Heart left ventricle (tissue), 16 donors: ENCODE data around the gene HTR3C. TPM values are rescaled to one million over a fixed set of nuclear protein-coding genes. Genes with fewer than 3 reads are reported as not detected.

Experiments
- ATAC-seq, 4 donors: fragments of 200-7000 bp; cut with Tn5 transposase; one replicate each; pipeline ENCODE4 v1.9.1; 2020 to 2022; ENCODE audit warnings: moderate library complexity in 4 of 4, mild to moderate bottlenecking in 3 of 4, moderate number of reproducible peaks in 1 of 4
- DNase-seq, 5 donors: peaks; one replicate each; pipeline ENCODE4 v3.0.0-alpha.2; 2020
- H3K27ac ChIP-seq, 12 donors: fragments of 200-600 bp; sonication (generic) in 4 of 12; one replicate each; pipeline versions ENCODE4 v1.5.0 to v1.8.0; 2016 to 2022; ENCODE audit warnings: mild to moderate bottlenecking in 2 of 12
- H3K27me3 ChIP-seq, 9 donors: fragments of 200-600 bp; sonication (generic) in 2 of 9; one replicate each; pipeline versions ENCODE4 v1.5.1 to v1.8.0; 2016 to 2022; ENCODE audit warnings: mild to moderate bottlenecking in 3 of 9
- H3K36me3 ChIP-seq, 9 donors: fragments of 200-600 bp; sonication (generic) in 2 of 9; one replicate each; pipeline versions ENCODE4 v1.5.0 to v1.8.0; 2018 to 2022; ENCODE audit warnings: mild to moderate bottlenecking in 2 of 9
- H3K4me1 ChIP-seq, 12 donors: fragments of 200-600 bp; sonication (generic) in 4 of 12; one replicate each; pipeline versions ENCODE4 v1.5.0 to v1.8.0; 2016 to 2022; ENCODE audit warnings: mild to moderate bottlenecking in 3 of 12
- H3K4me3 ChIP-seq, 12 donors: fragments of 200-600 bp; sonication (generic) in 4 of 12; one replicate each; pipeline versions ENCODE4 v1.5.0 to v1.8.0; 2017 to 2022; ENCODE audit warnings: mild to moderate bottlenecking in 9 of 12, moderate library complexity in 4 of 12
- H3K9me3 ChIP-seq, 12 donors: fragments of 200-600 bp; sonication (generic) in 4 of 12; one replicate each; pipeline versions ENCODE4 v1.5.0 to v1.8.0; 2016 to 2022; ENCODE audit warnings: mild to moderate bottlenecking in 1 of 12
- POLR2A ChIP-seq, 2 donors: fragments of 450-650 bp; IDR thresholded peaks; one replicate each; pipeline ENCODE4 v1.6.1; 2017; ENCODE audit warnings: antibody characterized with exemption in 2 of 2, mild to moderate bottlenecking in 2 of 2, moderate library complexity in 2 of 2
- WGBS, 4 donors: extraction: QIAGEN DNeasy Blood & Tissue Kit in 2 of 4; methylation state at CpG; one replicate each; pipeline versions ENCODE4 v1.1.5 to v1.1.7; 2013 to 2018; 5-methylcytosine and 5-hydroxymethylcytosine counted together
- intact Hi-C, 10 donors: fragments of 100-400 bp; cut with DNase I; formaldehyde crosslinking; loops; one replicate each; pipeline versions ENCODE4 v1.11.1 to v1.14.2; 2022
- polyA plus RNA-seq, 2 donors: library from polyadenylated mRNA; stranded (reverse); fragments of 200-250 nt; gene quantifications; one replicate each; pipeline ENCODE4 v1.2.3, GENCODE V29; 2013
- total RNA-seq, 9 donors: library from RNA; depleted of rRNA in 2 of 9; stranded (reverse); fragments of >200 nt in 2 of 9; fragmentation: NEBNext Ultra II Directional in 3 of 9; extraction: Animal tissue kit (Norgen Biotek cat#: 25700) in 3 of 9; gene quantifications; one replicate each; pipeline versions ENCODE4 v1.1.0 to v1.2.4, GENCODE V29; 2016 to 2023
- TF ChIP-seq, protein P1 (sequence below), 12 donors: fragments of 200-600 bp; sonication (generic) in 4 of 12; IDR thresholded peaks; one replicate each; pipeline versions ENCODE4 v1.5.0 to v1.8.0; 2018 to 2022; ENCODE audit warnings: antibody characterized with exemption in 12 of 12, mild to moderate bottlenecking in 5 of 12
- donor health status: ischemic (EF 13 %, LVEDD 7.1; RV severe dilation, severe dysfunction).
- donor health status: healthy with polysubstance abuse.
- donor health status: DM: no; HTN: yes; CAD: no.
- donor health status: DM: no; HTN: no; CAD: no.
- donor health status: ischemic (EF 25% LVEDD 6.9; RV normal size, moderate dysfunction).
- donor health status: ischemic (EF 25% LVEDD 5.7; RV mildly dilated, moderate dysfunction).
- donor health status: healthy.
- donor health status: DM: yes; HTN: yes; CAD: no.
- donor health status: ischemic (EF 35%, LVEDD 5.7; RV mildly dilated, moderate dysfunction).
- donor health status: nonischemic (EF 11% LVEDD 7.7; RV severe dilation, severe dysfunction).
- donor health status: DM: yes; HTN: yes; CAD: no.
- donor health status: PGD.
- donor health status: ischemic (EF 29% LVEDD 5.4; RV normal size, mild dysfunction).
- donor health status: nonischemic (EF 23%, LVEDD 6.1; RV moderate dilation, normal function).

Gene HTR3C
- total and polyA plus RNA-seq, 11 donors, result not detected

DNA sequence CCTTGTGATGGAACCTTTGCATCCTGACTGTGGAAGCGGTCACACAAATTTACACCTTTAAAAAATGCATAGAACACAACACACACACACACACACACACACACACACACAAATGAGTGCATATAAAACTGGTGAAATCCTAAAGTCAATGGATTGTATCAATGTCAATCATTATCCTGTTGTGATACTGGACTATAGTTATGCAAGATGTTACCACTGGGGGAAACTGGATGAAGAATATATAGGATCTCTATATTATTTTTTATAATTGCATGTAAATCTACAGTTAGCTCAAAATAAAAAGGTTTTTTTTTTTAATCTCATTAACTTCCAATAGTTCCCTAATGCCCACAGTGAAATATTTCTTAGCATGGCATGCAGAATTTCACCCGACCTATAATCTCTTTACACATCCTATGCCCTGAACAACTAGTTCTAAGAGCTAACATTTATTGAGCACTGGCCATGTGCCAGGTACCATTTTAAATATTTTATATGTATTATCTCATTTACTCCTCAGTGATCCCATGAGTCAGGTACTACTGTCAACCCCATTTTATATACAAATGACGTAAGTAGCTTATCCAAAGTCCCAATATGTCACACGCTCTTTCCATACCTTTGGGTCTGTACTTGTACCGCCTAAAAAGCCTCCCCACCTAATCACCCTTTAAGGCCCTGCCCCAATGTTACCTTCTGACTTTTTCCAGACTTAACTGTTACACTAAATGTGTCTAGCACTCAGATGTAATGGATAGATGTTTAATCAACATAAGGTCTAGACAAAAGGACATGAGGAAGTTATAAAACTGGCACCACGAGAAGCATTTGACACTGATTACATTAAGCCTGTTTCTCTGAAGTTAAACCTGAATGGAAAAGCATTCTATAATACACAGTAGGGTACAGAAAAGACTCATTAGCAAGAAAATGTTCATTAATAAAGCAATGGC is 40.6 kb upstream of the HTR3C start:
- ATAC-seq (no peak), DNase-seq (no peak)
- intact Hi-C loops, result loop anchor here in 2 of 10 donors (10.0 kb wide), 2 partner anchors 123 to 233 kb away; partner anchors contain the start of genes ALG3 (in 2 of the 2), EEF1AKMT4 (in 2 of the 2) and EIF2B5 (in 1 of the 2)
- peaks cover 0 to 56% (median 45%) of the 10 kb centered on the region in 9 donors for H3K36me3 ChIP-seq
- no peaks in the 10 kb centered on the region for H3K9me3 ChIP-seq
- no peak overlapping the region for H3K27ac ChIP-seq
- H3K27me3 ChIP-seq, result no peaks in the 10 kb centered on the region
- WGBS, 4 donors, result 84 to 91% (median 87%) methylated on average over 6 of the region's 6 CpGs
- no peak overlapping the region for H3K4me3 ChIP-seq
- TF ChIP-seq POLR2A (IDR thresholded peaks at IDR 0.05), result no peak
- TF ChIP-seq, protein P1, sequence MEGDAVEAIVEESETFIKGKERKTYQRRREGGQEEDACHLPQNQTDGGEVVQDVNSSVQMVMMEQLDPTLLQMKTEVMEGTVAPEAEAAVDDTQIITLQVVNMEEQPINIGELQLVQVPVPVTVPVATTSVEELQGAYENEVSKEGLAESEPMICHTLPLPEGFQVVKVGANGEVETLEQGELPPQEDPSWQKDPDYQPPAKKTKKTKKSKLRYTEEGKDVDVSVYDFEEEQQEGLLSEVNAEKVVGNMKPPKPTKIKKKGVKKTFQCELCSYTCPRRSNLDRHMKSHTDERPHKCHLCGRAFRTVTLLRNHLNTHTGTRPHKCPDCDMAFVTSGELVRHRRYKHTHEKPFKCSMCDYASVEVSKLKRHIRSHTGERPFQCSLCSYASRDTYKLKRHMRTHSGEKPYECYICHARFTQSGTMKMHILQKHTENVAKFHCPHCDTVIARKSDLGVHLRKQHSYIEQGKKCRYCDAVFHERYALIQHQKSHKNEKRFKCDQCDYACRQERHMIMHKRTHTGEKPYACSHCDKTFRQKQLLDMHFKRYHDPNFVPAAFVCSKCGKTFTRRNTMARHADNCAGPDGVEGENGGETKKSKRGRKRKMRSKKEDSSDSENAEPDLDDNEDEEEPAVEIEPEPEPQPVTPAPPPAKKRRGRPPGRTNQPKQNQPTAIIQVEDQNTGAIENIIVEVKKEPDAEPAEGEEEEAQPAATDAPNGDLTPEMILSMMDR (IDR thresholded peaks at IDR 0.05), result no peak
- H3K4me1 ChIP-seq, result peaks cover 0 to 44% (median 19%) of the 10 kb centered on the region in 12 donors

DNA sequence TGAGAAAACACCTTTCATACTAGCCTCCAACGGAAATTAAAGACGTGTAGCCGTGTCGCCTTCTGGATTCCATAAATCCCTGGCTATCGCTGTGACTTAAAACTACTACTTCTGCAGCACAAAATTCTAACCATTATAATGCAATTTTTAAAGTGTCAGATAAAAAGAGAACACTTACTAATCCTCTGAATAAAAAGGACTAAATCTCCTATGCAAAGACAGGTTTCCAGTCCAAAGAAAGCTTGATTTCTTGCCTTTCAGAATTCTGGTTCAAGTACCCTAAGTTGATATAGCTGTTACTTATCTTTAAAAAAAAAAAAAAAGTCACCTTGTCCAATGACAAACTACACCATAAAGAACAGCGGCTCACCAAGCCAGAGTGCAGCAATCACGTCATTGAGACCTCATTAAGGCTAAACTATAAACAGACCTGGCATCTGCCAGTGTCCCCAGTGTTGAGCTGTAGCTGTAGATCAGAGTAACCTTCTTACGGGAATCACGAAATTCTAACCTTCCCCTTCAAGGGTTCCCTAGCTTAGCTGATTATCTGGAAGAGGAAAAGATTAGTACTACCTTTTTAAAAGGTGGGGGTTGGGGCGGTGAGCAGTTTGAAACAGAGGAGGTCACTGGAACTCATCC is 37.3 kb upstream of the HTR3C start:
- peak overlapping the region; percentile 80 to 92 (median 84) for H3K27ac ChIP-seq
- H3K4me1 ChIP-seq, result peaks cover 0 to 33% (median 15%) of the 10 kb centered on the region in 12 donors
- H3K36me3 ChIP-seq, result peaks cover 0 to 33% (median 22%) of the 10 kb centered on the region in 9 donors
- peak in 4 of 5 donors; percentile 41 to 76 (median 52) for DNase-seq
- peak; percentile 64 to 68 (median 66) for ATAC-seq
- no peaks in the 10 kb centered on the region for H3K9me3 ChIP-seq
- no peaks in the 10 kb centered on the region for H3K27me3 ChIP-seq
- intact Hi-C loops, result loop anchor here in 8 of 10 donors (2.0 to 10.0 kb wide), 9 partner anchors 117 to 282 kb away; partner anchors contain the start of genes ALG3 (in 4 of the 8), EEF1AKMT4 (in 4 of the 8), EIF2B5 (in 3 of the 8) and PSMD2 (in 1 of the 8)
- TF ChIP-seq, protein P1 (IDR thresholded peaks at IDR 0.05), result no peak
- TF ChIP-seq POLR2A (IDR thresholded peaks at IDR 0.05), result peak in 1 of 2 donors; percentile 75
- peak overlapping the region in 11 of 12 donors; percentile 23 to 95 (median 52) for H3K4me3 ChIP-seq
- 45 to 63% (median 57%) methylated on average over 10 of the region's 10 CpGs for WGBS, 4 donors

DNA sequence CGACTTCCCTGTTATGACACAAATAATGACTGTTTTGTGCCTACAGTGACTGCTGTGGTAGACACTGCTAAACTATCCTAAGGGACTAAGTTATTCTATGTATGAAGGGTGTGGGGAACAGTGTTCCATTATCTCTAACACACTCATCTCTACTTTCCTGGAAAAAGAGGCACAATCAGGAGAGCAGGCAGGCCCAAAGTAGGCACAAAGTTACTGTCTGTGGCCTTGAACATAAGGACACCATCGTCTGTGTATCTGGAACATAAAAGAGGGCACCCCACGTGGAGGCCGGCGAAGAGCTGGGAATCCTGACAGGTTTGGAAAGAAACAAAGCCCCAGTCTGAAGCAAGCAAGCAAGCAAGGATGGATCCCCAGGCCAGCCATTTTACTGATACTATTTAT is 36.7 kb upstream of the HTR3C start:
- peak overlapping the region; percentile 80 to 92 (median 84) for H3K27ac ChIP-seq
- ATAC-seq (peak in 1 of 4 donors; percentile 1), DNase-seq (no peak)
- peaks cover 0 to 33% (median 15%) of the 10 kb centered on the region in 12 donors for H3K4me1 ChIP-seq
- H3K9me3 ChIP-seq, result no peaks in the 10 kb centered on the region
- intact Hi-C loops, result loop anchor here in 8 of 10 donors (2.0 to 10.0 kb wide), 9 partner anchors 116 to 281 kb away; partner anchors contain the start of genes ALG3 (in 4 of the 8), EEF1AKMT4 (in 4 of the 8), EIF2B5 (in 3 of the 8) and PSMD2 (in 1 of the 8)
- H3K27me3 ChIP-seq, result no peaks in the 10 kb centered on the region
- WGBS, 4 donors, result 41 to 59% (median 45%) methylated on average over 5 of the region's 5 CpGs
- H3K36me3 ChIP-seq, result peaks cover 0 to 26% (median 21%) of the 10 kb centered on the region in 9 donors
- peak overlapping the region in 9 of 12 donors; percentile 1 to 99 (median 78) for H3K4me3 ChIP-seq
- TF ChIP-seq, protein P1 (IDR thresholded peaks at IDR 0.05), result no peak
- TF ChIP-seq POLR2A (IDR thresholded peaks at IDR 0.05), result no peak
